Gastrocnemius medialis (tissue), 4 donors: Measurements from ENCODE around the gene TTLL7.

Experiments
- POLR2A ChIP-seq, 2 donors: fragments of 450-650 bp; IDR thresholded peaks; one replicate each; pipeline ENCODE4 v1.6.1; 2017; ENCODE audit warnings: antibody characterized with exemption in 2 of 2, mild to moderate bottlenecking in 2 of 2, moderate library complexity in 2 of 2
- TF ChIP-seq, protein P1 (sequence below), 5 experiments: fragments of 450-650 bp in 3 of 5; fragments of 200-600 bp in 2 of 5; sonication (generic) in 2 of 5; IDR thresholded peaks in 4 of 5; conservative IDR thresholded peaks in 1 of 5; 1 replicate in 4 of 5; 2 replicates in 1 of 5; pipeline ENCODE4 v1.5.1; 2016 to 2019; ENCODE audit warnings: antibody characterized with exemption in 5 of 5, mild to moderate bottlenecking in 3 of 5, moderate library complexity in 3 of 5

GRCh38 chr1:83819436-83819835 lies 179.5 kb downstream of the TTLL7 start:
- TF ChIP-seq, protein P1, sequence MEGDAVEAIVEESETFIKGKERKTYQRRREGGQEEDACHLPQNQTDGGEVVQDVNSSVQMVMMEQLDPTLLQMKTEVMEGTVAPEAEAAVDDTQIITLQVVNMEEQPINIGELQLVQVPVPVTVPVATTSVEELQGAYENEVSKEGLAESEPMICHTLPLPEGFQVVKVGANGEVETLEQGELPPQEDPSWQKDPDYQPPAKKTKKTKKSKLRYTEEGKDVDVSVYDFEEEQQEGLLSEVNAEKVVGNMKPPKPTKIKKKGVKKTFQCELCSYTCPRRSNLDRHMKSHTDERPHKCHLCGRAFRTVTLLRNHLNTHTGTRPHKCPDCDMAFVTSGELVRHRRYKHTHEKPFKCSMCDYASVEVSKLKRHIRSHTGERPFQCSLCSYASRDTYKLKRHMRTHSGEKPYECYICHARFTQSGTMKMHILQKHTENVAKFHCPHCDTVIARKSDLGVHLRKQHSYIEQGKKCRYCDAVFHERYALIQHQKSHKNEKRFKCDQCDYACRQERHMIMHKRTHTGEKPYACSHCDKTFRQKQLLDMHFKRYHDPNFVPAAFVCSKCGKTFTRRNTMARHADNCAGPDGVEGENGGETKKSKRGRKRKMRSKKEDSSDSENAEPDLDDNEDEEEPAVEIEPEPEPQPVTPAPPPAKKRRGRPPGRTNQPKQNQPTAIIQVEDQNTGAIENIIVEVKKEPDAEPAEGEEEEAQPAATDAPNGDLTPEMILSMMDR (IDR thresholded peaks at IDR 0.05 in 4 of 5, conservative IDR thresholded peaks at IDR 0.05 in 1 of 5) = no peak
- TF ChIP-seq POLR2A (IDR thresholded peaks at IDR 0.05) = no peak
